ENCODE results near the gene HS6ST3.
"Not testable (repeated sequence)": the region's sequence is repeated elsewhere in the genome, so short reads cannot be mapped to it uniquely, and the experiment has no call there.

The HS6ST3 gene

GRCh38 chr13:96090240-96091101, 564 bp downstream of the HS6ST3 start:
- FAIRE-seq (no peak), DNase-seq (ENCODE audit: extremely low spot score, insufficient read length, low read depth) (no peak)

- DNase-seq (ENCODE audit: extremely low spot score, insufficient read length, low read depth) (no peak), FAIRE-seq (no peak)
Observed at GRCh38 chr13:96091164-96092117, 1.5 kb downstream of the HS6ST3 start.

- DNase-seq (ENCODE audit: extremely low spot score, insufficient read length, low read depth) (no peak), FAIRE-seq (no peak)
Observed at GRCh38 chr13:96093296-96094006, 3.5 kb downstream of the HS6ST3 start.

- FAIRE-seq (no peak), DNase-seq (ENCODE audit: extremely low spot score, insufficient read length, low read depth) (no peak)
Observed at GRCh38 chr13:96100457-96101220, 10.7 kb downstream of the HS6ST3 start.

GRCh38 chr13:96104516-96104915, 14.6 kb downstream of the HS6ST3 start:
- no peak for DNase-seq (ENCODE audit: extremely low spot score, insufficient read length, low read depth)

GRCh38 chr13:96108072-96108471, 18.2 kb downstream of the HS6ST3 start:
- DNase-seq (ENCODE audit: extremely low spot score, insufficient read length, low read depth): not testable (repeated sequence)

More at GRCh38 chr13:96104516-96104915, 14.6 kb downstream of the HS6ST3 start:
- no peak for FAIRE-seq

GRCh38 chr13:96109125-96109524, 19.2 kb downstream of the HS6ST3 start:
- FAIRE-seq: no peak
- no peak for DNase-seq (ENCODE audit: extremely low spot score, insufficient read length, low read depth)

More at GRCh38 chr13:96108072-96108471, 18.2 kb downstream of the HS6ST3 start:
- not testable (repeated sequence) for FAIRE-seq

- DNase-seq (ENCODE audit: extremely low spot score, insufficient read length, low read depth) (no peak), FAIRE-seq (no peak)
Observed at GRCh38 chr13:96112936-96113335, 23.0 kb downstream of the HS6ST3 start.

GRCh38 chr13:96115368-96115767, 25.5 kb downstream of the HS6ST3 start:
- not testable (repeated sequence) for FAIRE-seq; DNase-seq (ENCODE audit: extremely low spot score, insufficient read length, low read depth)

GRCh38 chr13:96119921-96120320, 30.0 kb downstream of the HS6ST3 start:
- no peak for FAIRE-seq

GRCh38 chr13:96130818-96131340, 41.0 kb downstream of the HS6ST3 start:
- DNase-seq (ENCODE audit: extremely low spot score, insufficient read length, low read depth) (no peak), FAIRE-seq (no peak)

More at GRCh38 chr13:96119921-96120320, 30.0 kb downstream of the HS6ST3 start:
- DNase-seq (ENCODE audit: extremely low spot score, insufficient read length, low read depth): no peak

- DNase-seq (ENCODE audit: extremely low spot score, insufficient read length, low read depth): no peak
- no peak for FAIRE-seq
Observed at GRCh38 chr13:96141032-96141431, 51.1 kb downstream of the HS6ST3 start.

- DNase-seq (ENCODE audit: extremely low spot score, insufficient read length, low read depth): no peak
- FAIRE-seq: no peak
Observed at GRCh38 chr13:96159725-96160124, 69.8 kb downstream of the HS6ST3 start.

- FAIRE-seq: no peak
- no peak for DNase-seq (ENCODE audit: extremely low spot score, insufficient read length, low read depth)
Observed at GRCh38 chr13:96161141-96161540, 71.2 kb downstream of the HS6ST3 start.

- no peak for FAIRE-seq
- DNase-seq (ENCODE audit: extremely low spot score, insufficient read length, low read depth): no peak
Observed at GRCh38 chr13:96165840-96166239, 75.9 kb downstream of the HS6ST3 start.

GRCh38 chr13:96172066-96172465, 82.2 kb downstream of the HS6ST3 start:
- FAIRE-seq (no peak), DNase-seq (ENCODE audit: extremely low spot score, insufficient read length, low read depth) (no peak)

GRCh38 chr13:96178759-96179158, 88.9 kb downstream of the HS6ST3 start:
- no peak for FAIRE-seq
- no peak for DNase-seq (ENCODE audit: extremely low spot score, insufficient read length, low read depth)

GRCh38 chr13:96179309-96179708, 89.4 kb downstream of the HS6ST3 start:
- FAIRE-seq (no peak), DNase-seq (ENCODE audit: extremely low spot score, insufficient read length, low read depth) (no peak)

- FAIRE-seq (no peak), DNase-seq (ENCODE audit: extremely low spot score, insufficient read length, low read depth) (no peak)
Observed at GRCh38 chr13:96181911-96182310, 92.0 kb downstream of the HS6ST3 start.

Measured in GM18507 (cell line).